Neuronal stem cell (in vitro differentiated cells): ENCODE data around the gene TBX1.

Experiments
- DNase-seq: peaks from one replicate; pipeline ENCODE4 v3.0.0-alpha.2; 2013; ENCODE audit warnings: low spot score
- H2AFZ ChIP-seq: one replicate; pipeline ENCODE4 v1.6.1; 2013; ENCODE audit warnings: mild to moderate bottlenecking, low read length, inconsistent platforms
- H2AK5ac ChIP-seq: 2 replicates; pipeline ENCODE4 v1.6.1; 2013; ENCODE audit warnings: low read depth, mild to moderate bottlenecking, inconsistent platforms, low read length, moderate library complexity, mixed read lengths
- H2BK120ac ChIP-seq: 2 replicates; pipeline ENCODE4 v1.6.1; 2013; ENCODE audit warnings: low read depth, mild to moderate bottlenecking, inconsistent platforms, low read length, moderate library complexity, mixed read lengths
- H2BK12ac ChIP-seq: one replicate; pipeline ENCODE4 v1.6.1; 2013; ENCODE audit warnings: low read length, inconsistent platforms
- H2BK15ac ChIP-seq: 2 replicates; pipeline ENCODE4 v1.6.1; 2013; ENCODE audit warnings: mild to moderate bottlenecking, low read length, inconsistent platforms, mixed read lengths
- H2BK5ac ChIP-seq: one replicate; pipeline ENCODE4 v1.6.1; 2013; ENCODE audit warnings: inconsistent platforms, mild to moderate bottlenecking, low read length, moderate library complexity
- H3K14ac ChIP-seq: one replicate; pipeline ENCODE4 v1.6.1; 2013; ENCODE audit warnings: low read length, inconsistent platforms
- H3K18ac ChIP-seq: 2 replicates; pipeline ENCODE4 v1.6.1; 2013; ENCODE audit warnings: low read length, inconsistent platforms
- H3K23ac ChIP-seq: 2 replicates; pipeline ENCODE4 v1.6.1; 2013; ENCODE audit warnings: low read depth, mild to moderate bottlenecking, mixed read lengths, low read length, inconsistent platforms; ENCODE audit not compliant: poor library complexity
- H3K27ac ChIP-seq: replicated peaks from 3 replicates; pipeline ENCODE4 v1.5.1; 2013; ENCODE audit warnings: low read length, inconsistent platforms
- H3K27me3 ChIP-seq, 3 experiments: 2 replicates each; pipeline ENCODE4 v1.6.1; 2013; ENCODE audit warnings: low read length in 3 of 3, mild to moderate bottlenecking in 2 of 3, inconsistent platforms in 1 of 3, low read depth in 1 of 3, mixed read lengths in 1 of 3, moderate library complexity in 1 of 3; ENCODE audit not compliant: control insufficient read depth in 3 of 3, insufficient read depth in 3 of 3
- H3K36me3 ChIP-seq, 2 donors: replicated peaks in 1 of 2; 2 replicates each; pipeline ENCODE4 v1.6.1; 2013; ENCODE audit warnings: low read length in 2 of 2; ENCODE audit not compliant: control insufficient read depth in 2 of 2, insufficient read depth in 2 of 2
- H3K4ac ChIP-seq: 2 replicates; pipeline ENCODE4 v1.6.1; 2013; ENCODE audit warnings: inconsistent platforms, mild to moderate bottlenecking, low read length, moderate library complexity
- H3K4me1 ChIP-seq, 2 donors: 1 replicate in 1 of 2; 2 replicates in 1 of 2; pipeline ENCODE4 v1.6.1; 2013; ENCODE audit warnings: low read length in 2 of 2, low read depth in 1 of 2; ENCODE audit not compliant: control insufficient read depth in 2 of 2, insufficient read depth in 1 of 2
- H3K4me2 ChIP-seq: one replicate; pipeline ENCODE4 v1.6.1; 2013; ENCODE audit warnings: mild to moderate bottlenecking, low read length, inconsistent platforms; ENCODE audit not compliant: insufficient read depth, poor library complexity, severe bottlenecking
- H3K4me3 ChIP-seq, 2 donors: 2 replicates each; pipeline ENCODE4 v1.5.1; 2013; ENCODE audit warnings: low read length in 2 of 2, mild to moderate bottlenecking in 2 of 2, inconsistent platforms in 1 of 2, moderate library complexity in 1 of 2
- H3K79me1 ChIP-seq: one replicate; pipeline ENCODE4 v1.6.1; 2013; ENCODE audit warnings: low read depth, mild to moderate bottlenecking, inconsistent platforms, low read length, moderate library complexity
- H3K9ac ChIP-seq: one replicate; pipeline ENCODE4 v1.6.1; 2013; ENCODE audit warnings: mild to moderate bottlenecking, low read depth, low read length, inconsistent platforms; ENCODE audit not compliant: poor library complexity
- H3K9me3 ChIP-seq, 2 donors: replicated peaks in 1 of 2; 2 replicates each; pipeline versions ENCODE3 to v1.6.1; 2013; ENCODE audit warnings: low read length in 2 of 2, mild to moderate bottlenecking in 2 of 2, inconsistent platforms in 1 of 2, low read depth in 1 of 2, mixed read lengths in 1 of 2, moderate library complexity in 1 of 2; ENCODE audit not compliant: control insufficient read depth in 2 of 2, insufficient read depth in 1 of 2
- H4K8ac ChIP-seq: one replicate; pipeline ENCODE4 v1.6.1; 2013; ENCODE audit warnings: low read depth, mild to moderate bottlenecking, inconsistent platforms, low read length, moderate library complexity
- H4K91ac ChIP-seq: one replicate; pipeline ENCODE4 v1.6.1; 2013; ENCODE audit warnings: low read length, low read depth, mild to moderate bottlenecking, inconsistent platforms; ENCODE audit not compliant: poor library complexity
- WGBS, 2 donors: extraction: QIAGEN DNeasy Blood & Tissue Kit; methylation state at CpG; one replicate each; pipeline ENCODE4 v1.1.7; 2013; ENCODE audit warnings: missing lambda C conversion rate in 2 of 2, mixed read lengths in 1 of 2; ENCODE audit not compliant: insufficient read length in 2 of 2, insufficient replicate concordance in 1 of 2; ENCODE audit errors: extremely low coverage in 2 of 2; 5-methylcytosine and 5-hydroxymethylcytosine counted together

Gene TBX1

DNA sequence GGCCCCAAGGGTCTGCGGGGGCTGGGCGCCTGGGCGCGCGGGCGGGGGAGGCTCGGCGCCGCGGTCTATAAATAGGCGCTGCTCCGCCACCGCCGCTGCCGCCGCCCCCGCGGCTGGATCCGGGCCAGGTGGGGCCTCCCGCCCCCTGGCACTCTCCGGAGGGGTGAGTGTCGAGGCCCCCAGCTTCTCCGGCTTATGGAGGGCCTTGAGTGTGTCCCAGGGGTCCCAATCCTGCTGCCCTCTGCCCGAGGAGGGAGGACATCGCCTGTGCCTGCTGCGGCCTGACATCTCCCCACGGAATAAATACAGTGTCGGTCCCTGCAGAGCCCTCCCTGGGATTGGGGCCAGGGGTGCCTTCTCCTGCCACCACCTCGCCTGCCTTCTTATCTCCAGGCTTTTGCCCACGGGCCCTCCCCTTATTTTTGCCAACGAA lies 41.5 kb upstream of the TBX1 start:
- Histone ChIP-seq H3K9ac (no peak overlapping the region), H3K4me2 (peak overlapping the region; percentile 100), H3K4me3 (no peak overlapping the region), H3K9me3 (peaks cover 9 to 14% of the 10 kb centered on the region in 2 donors), H3K23ac (peak overlapping the region; percentile 99), H2AK5ac (peak overlapping the region; percentile 70), H3K14ac (peak overlapping the region; percentile 21), H3K27ac (no peak overlapping the region), H3K27me3 (peaks cover 50 to 82% (median 81%) of the 10 kb centered on the region in 3 experiments), H3K4ac (no peak overlapping the region), H3K4me1 (peaks cover 18 to 27% of the 10 kb centered on the region in 2 donors), H2BK5ac (no peak overlapping the region), H2AFZ (no peak overlapping the region), H4K91ac (no peak overlapping the region), H2BK15ac (peak overlapping the region; percentile 98), H3K36me3 (peaks cover 0 to 7% of the 10 kb centered on the region in 2 donors), H2BK120ac (no peak overlapping the region), H3K79me1 (peaks cover 6% of the 10 kb centered on the region), H3K18ac (peak overlapping the region; percentile 99), H4K8ac (no peak overlapping the region), H2BK12ac (peak overlapping the region; percentile 10)
- no peak for DNase-seq
- no CpG with 5 or more reads among the region's 31 CpGs for WGBS, 2 donors

DNA sequence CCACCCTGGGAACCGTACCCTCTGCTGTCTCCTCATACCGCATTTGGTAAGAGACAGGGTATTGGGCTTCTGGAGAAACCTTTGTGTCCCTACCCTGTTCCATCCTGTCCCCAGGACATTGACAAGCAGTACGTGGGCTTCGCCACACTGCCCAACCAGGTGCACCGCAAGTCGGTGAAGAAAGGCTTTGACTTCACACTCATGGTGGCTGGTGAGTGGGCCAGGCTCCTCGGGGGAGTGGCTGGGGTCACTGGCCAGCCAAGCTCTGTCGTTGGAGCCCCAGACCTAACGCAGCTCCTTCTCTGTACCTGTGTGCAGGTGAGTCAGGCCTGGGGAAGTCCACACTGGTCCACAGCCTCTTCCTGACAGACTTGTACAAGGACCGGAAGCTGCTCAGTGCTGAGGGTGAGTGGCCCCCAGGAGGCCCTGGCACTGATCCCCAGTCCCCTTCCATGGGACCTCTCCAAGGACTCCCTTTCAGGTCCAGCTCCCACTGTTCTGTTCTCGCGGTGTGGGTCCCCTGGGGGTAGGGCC lies 41.0 kb upstream of the TBX1 start:
- DNase-seq: no peak
- H2BK12ac ChIP-seq: peak overlapping the region; percentile 10
- no peak overlapping the region for H3K4ac ChIP-seq
- no peak overlapping the region for H3K4me3 ChIP-seq
- no CpG with 5 or more reads among the region's 12 CpGs for WGBS, 2 donors
- peaks cover 52 to 87% (median 86%) of the 10 kb centered on the region in 3 experiments for H3K27me3 ChIP-seq
- no peak overlapping the region for H4K8ac ChIP-seq
- H3K79me1 ChIP-seq: peaks cover 6% of the 10 kb centered on the region
- peak overlapping the region; percentile 21 for H3K14ac ChIP-seq
- no peak overlapping the region for H3K4me2 ChIP-seq
- H3K9ac ChIP-seq: no peak overlapping the region
- H2AK5ac ChIP-seq: peak overlapping the region; percentile 84
- H2BK120ac ChIP-seq: no peak overlapping the region
- peaks cover 0 to 7% of the 10 kb centered on the region in 2 donors for H3K36me3 ChIP-seq
- no peak overlapping the region for H2AFZ ChIP-seq
- peaks cover 9 to 14% of the 10 kb centered on the region in 2 donors for H3K9me3 ChIP-seq
- peak overlapping the region; percentile 99 for H3K23ac ChIP-seq
- H4K91ac ChIP-seq: no peak overlapping the region
- peak overlapping the region; percentile 98 for H2BK15ac ChIP-seq
- peaks cover 18 to 30% of the 10 kb centered on the region in 2 donors for H3K4me1 ChIP-seq
- peak overlapping the region; percentile 28 for H3K18ac ChIP-seq
- H3K27ac ChIP-seq: no peak overlapping the region
- H2BK5ac ChIP-seq: no peak overlapping the region

DNA sequence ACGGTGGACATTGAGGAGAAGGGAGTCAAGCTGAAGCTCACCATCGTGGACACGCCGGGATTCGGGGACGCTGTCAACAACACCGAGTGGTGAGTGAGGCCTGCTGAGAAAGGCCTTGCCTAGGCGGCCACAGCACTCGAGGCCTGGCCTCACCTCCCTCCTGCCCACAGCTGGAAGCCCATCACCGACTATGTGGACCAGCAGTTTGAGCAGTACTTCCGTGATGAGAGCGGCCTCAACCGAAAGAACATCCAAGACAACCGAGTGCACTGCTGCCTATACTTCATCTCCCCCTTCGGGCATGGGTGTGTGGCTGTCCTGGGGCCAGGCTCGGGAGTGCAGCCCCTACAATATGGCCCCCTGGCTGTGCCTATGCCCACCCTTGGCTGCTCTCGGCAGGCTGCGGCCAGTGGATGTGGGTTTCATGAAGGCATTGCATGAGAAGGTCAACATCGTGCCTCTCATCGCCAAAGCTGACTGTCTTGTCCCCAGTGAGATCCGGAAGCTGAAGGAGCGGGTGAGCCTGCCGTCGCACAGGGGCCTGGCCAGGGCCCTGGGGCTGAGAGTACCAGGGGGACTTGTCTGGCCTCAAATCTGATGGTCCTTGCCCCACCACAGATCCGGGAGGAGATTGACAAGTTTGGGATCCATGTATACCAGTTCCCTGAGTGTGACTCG lies 40.3 kb upstream of the TBX1 start:
- Histone ChIP-seq H2BK5ac (no peak overlapping the region), H2AFZ (no peak overlapping the region), H3K27me3 (peaks cover 59 to 87% (median 86%) of the 10 kb centered on the region in 3 experiments), H3K14ac (no peak overlapping the region), H3K9ac (no peak overlapping the region), H2BK15ac (peak overlapping the region; percentile 47), H3K18ac (no peak overlapping the region), H2BK12ac (peak overlapping the region; percentile 59), H3K4me1 (peaks cover 13 to 31% of the 10 kb centered on the region in 2 donors), H2AK5ac (peak overlapping the region; percentile 84), H3K79me1 (peaks cover 6% of the 10 kb centered on the region), H3K4ac (no peak overlapping the region), H3K9me3 (peaks cover 11 to 14% of the 10 kb centered on the region in 2 donors), H2BK120ac (no peak overlapping the region), H4K8ac (no peak overlapping the region), H3K23ac (peak overlapping the region; percentile 99), H3K36me3 (peaks cover 0 to 7% of the 10 kb centered on the region in 2 donors), H3K27ac (no peak overlapping the region), H4K91ac (no peak overlapping the region), H3K4me2 (no peak overlapping the region), H3K4me3 (no peak overlapping the region)
- WGBS, 2 donors: no CpG with 5 or more reads among the region's 26 CpGs
- no peak for DNase-seq

DNA sequence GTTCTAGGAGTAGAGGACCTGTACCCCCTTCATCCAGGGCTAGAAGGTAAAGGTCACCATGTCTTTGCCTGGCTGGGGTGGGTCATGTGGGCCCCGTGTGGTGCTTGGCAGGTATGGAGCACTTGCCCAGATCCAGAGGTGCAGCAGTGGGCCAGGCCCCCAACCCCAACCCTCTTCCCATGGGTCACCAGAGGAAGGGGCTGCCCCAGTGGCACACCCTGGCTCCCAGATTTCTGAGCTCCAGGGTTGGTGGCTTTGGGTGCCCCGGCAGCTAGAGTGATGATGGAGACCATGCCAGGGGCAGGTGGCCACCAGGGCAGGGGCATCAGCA lies 39.6 kb upstream of the TBX1 start:
- H2AK5ac ChIP-seq: no peak overlapping the region
- H2BK5ac ChIP-seq: no peak overlapping the region
- no peak overlapping the region for H4K8ac ChIP-seq
- peaks cover 13 to 31% of the 10 kb centered on the region in 2 donors for H3K4me1 ChIP-seq
- no peak overlapping the region for H4K91ac ChIP-seq
- no peak overlapping the region for H2AFZ ChIP-seq
- H2BK120ac ChIP-seq: no peak overlapping the region
- H3K36me3 ChIP-seq: peaks cover 0 to 7% of the 10 kb centered on the region in 2 donors
- no peak overlapping the region for H3K14ac ChIP-seq
- H2BK15ac ChIP-seq: no peak overlapping the region
- H3K4me2 ChIP-seq: no peak overlapping the region
- no peak overlapping the region for H3K4me3 ChIP-seq
- H3K27ac ChIP-seq: no peak overlapping the region
- no peak overlapping the region for H3K23ac ChIP-seq
- H3K79me1 ChIP-seq: peaks cover 6% of the 10 kb centered on the region
- peaks cover 13 to 14% of the 10 kb centered on the region in 2 donors for H3K9me3 ChIP-seq
- no peak for DNase-seq
- WGBS, 2 donors: no CpG with 5 or more reads among the region's 2 CpGs
- no peak overlapping the region for H2BK12ac ChIP-seq
- H3K27me3 ChIP-seq: peaks cover 63 to 89% (median 87%) of the 10 kb centered on the region in 3 experiments
- no peak overlapping the region for H3K18ac ChIP-seq
- H3K4ac ChIP-seq: no peak overlapping the region
- no peak overlapping the region for H3K9ac ChIP-seq
